ENCODE data around the gene SIX5.
"Not testable (repeated sequence)": the region's sequence is repeated elsewhere in the genome, so short reads cannot be mapped to it uniquely, and the experiment has no call there.

The SIX5 gene

GRCh38 chr19:45752639-45753038 lies 16.4 kb downstream of the SIX5 start:
- peak; percentile 52 for DNase-seq

GRCh38 chr19:45751483-45751882 lies 17.6 kb downstream of the SIX5 start:
- not testable (repeated sequence) for DNase-seq

- DNase-seq, result no peak
Observed at GRCh38 chr19:45747513-45747912, 21.5 kb downstream of the SIX5 start.

- DNase-seq, result no peak
Observed at GRCh38 chr19:45746866-45747265, 22.2 kb downstream of the SIX5 start.

GRCh38 chr19:45745606-45746005 lies 23.4 kb downstream of the SIX5 start:
- DNase-seq, result no peak

- no peak for DNase-seq
Observed at GRCh38 chr19:45742969-45743368, 26.1 kb downstream of the SIX5 start.

GRCh38 chr19:45739498-45740439 lies 29.3 kb downstream of the SIX5 start:
- peak; percentile 89 for DNase-seq

- DNase-seq, result no peak
Observed at GRCh38 chr19:45733160-45733810, 35.8 kb downstream of the SIX5 start, which contains the start of gene MEIOSIN. TSS of gene MEIOSIN (plus strand) at chr19:45733439. CDS start at chr19:45735377, 1,938 bp downstream.

- DNase-seq, result peak; percentile 99
Observed at GRCh38 chr19:45730368-45731288, 38.4 kb downstream of the SIX5 start, which contains the start of gene FBXO46. TSS of gene FBXO46 (minus strand) at chr19:45730896. CDS start at chr19:45713495, 17,401 bp downstream.

- no peak for DNase-seq
Observed at GRCh38 chr19:45729800-45730290, 39.2 kb downstream of the SIX5 start.

- DNase-seq, result not testable (repeated sequence)
Observed at GRCh38 chr19:45728683-45729082, 40.4 kb downstream of the SIX5 start.

- DNase-seq, result not testable (repeated sequence)
Observed at GRCh38 chr19:45720065-45720464, 49.0 kb downstream of the SIX5 start.

GRCh38 chr19:45717983-45718650 lies 50.9 kb downstream of the SIX5 start:
- no peak for DNase-seq

GRCh38 chr19:45717131-45717982 lies 51.7 kb downstream of the SIX5 start:
- peak; percentile 100 for DNase-seq

- DNase-seq, result no peak
Observed at GRCh38 chr19:45716359-45717130, 52.5 kb downstream of the SIX5 start.

GRCh38 chr19:45715139-45715538 lies 53.9 kb downstream of the SIX5 start:
- no peak for DNase-seq

Measured in MV-4-11 (cell line).